SK-N-MC (cell line): Measurements from ENCODE around the gene VPS26C.

ENCODE experiments used
- DNase-seq: peaks from one replicate; pipeline ENCODE4 v3.0.0-alpha.2; 2011; ENCODE audit warnings: low read depth, low spot score
- H3K27ac ChIP-seq: fragments of 200-600 bp; sonication (generic); 2 replicates; pipeline ENCODE4 v1.5.1; 2016; ENCODE audit warnings: mixed run types
- H3K36me3 ChIP-seq: fragments of 200-600 bp; sonication (generic); 2 replicates; pipeline ENCODE4 v1.6.1; 2017; ENCODE audit warnings: antibody characterized with exemption, low read length, mixed read lengths; ENCODE audit not compliant: insufficient read depth
- H3K4me3 ChIP-seq: fragments of 200-600 bp; sonication (generic); 2 replicates; pipeline ENCODE4 v1.5.1; 2016
- H3K9ac ChIP-seq: fragments of 200-600 bp; sonication (generic); 2 replicates; pipeline ENCODE4 v1.8.0; 2017; ENCODE audit warnings: mixed run types, mixed read lengths; ENCODE audit not compliant: insufficient read length
- H3K9me3 ChIP-seq: fragments of 200-600 bp; sonication (generic); 2 replicates; pipeline ENCODE4 v1.6.1; 2017; ENCODE audit warnings: low read depth, mild to moderate bottlenecking, antibody characterized with exemption, low read length, moderate library complexity, mixed read lengths
- EZH2 ChIP-seq: fragments of 200-600 bp; sonication (generic); IDR thresholded peaks from one replicate; pipeline ENCODE4 v1.6.1; 2017; ENCODE audit warnings: antibody characterized with exemption
- FOXP2 ChIP-seq: optimal IDR thresholded peaks from 2 replicates; pipeline ENCODE3; 2011; ENCODE audit warnings: mild to moderate bottlenecking, moderate library complexity; ENCODE audit not compliant: insufficient read depth; ENCODE audit errors: extremely low read length, control extremely low read depth
- POLR2AphosphoS5 ChIP-seq: IDR thresholded peaks from 2 replicates; pipeline ENCODE4 v1.6.1; 2012; ENCODE audit warnings: mild to moderate bottlenecking, low read depth, low read length, borderline replicate concordance

The VPS26C gene

GRCh38 chr21:37253991-37254390 is 13.1 kb downstream of the VPS26C start:
- no peaks in the 10 kb centered on the region for H3K36me3 ChIP-seq
- no peak overlapping the region for H3K4me3 ChIP-seq
- DNase-seq, result no peak
- TF ChIP-seq EZH2 (no peak), POLR2AphosphoS5 (no peak), FOXP2 (no peak)
- no peaks in the 10 kb centered on the region for H3K9me3 ChIP-seq
- H3K27ac ChIP-seq, result no peak overlapping the region
- no peak overlapping the region for H3K9ac ChIP-seq

GRCh38 chr21:37251294-37251634 is 15.9 kb downstream of the VPS26C start:
- Histone ChIP-seq H3K36me3 (no peaks in the 10 kb centered on the region), H3K9ac (no peak overlapping the region), H3K27ac (no peak overlapping the region), H3K9me3 (no peaks in the 10 kb centered on the region), H3K4me3 (no peak overlapping the region)
- DNase-seq, result no peak
- TF ChIP-seq FOXP2 (no peak), POLR2AphosphoS5 (no peak), EZH2 (no peak)

GRCh38 chr21:37249112-37249904 is 17.8 kb downstream of the VPS26C start:
- no peaks in the 10 kb centered on the region for H3K9me3 ChIP-seq
- H3K27ac ChIP-seq, result no peak overlapping the region
- H3K9ac ChIP-seq, result no peak overlapping the region
- TF ChIP-seq POLR2AphosphoS5 (no peak), FOXP2 (no peak), EZH2 (no peak)
- DNase-seq, result no peak
- no peaks in the 10 kb centered on the region for H3K36me3 ChIP-seq
- no peak overlapping the region for H3K4me3 ChIP-seq

GRCh38 chr21:37248298-37248697 is 18.8 kb downstream of the VPS26C start:
- Histone ChIP-seq H3K9ac (no peak overlapping the region), H3K4me3 (no peak overlapping the region), H3K27ac (no peak overlapping the region), H3K36me3 (no peaks in the 10 kb centered on the region), H3K9me3 (no peaks in the 10 kb centered on the region)
- DNase-seq, result no peak
- TF ChIP-seq FOXP2, result no peak
- no peak for TF ChIP-seq POLR2AphosphoS5
- no peak for TF ChIP-seq EZH2

- no peak overlapping the region for H3K9ac ChIP-seq
- no peaks in the 10 kb centered on the region for H3K36me3 ChIP-seq
- no peaks in the 10 kb centered on the region for H3K9me3 ChIP-seq
- TF ChIP-seq POLR2AphosphoS5 (no peak), EZH2 (no peak), FOXP2 (no peak)
- H3K4me3 ChIP-seq, result no peak overlapping the region
- no peak overlapping the region for H3K27ac ChIP-seq
- DNase-seq, result no peak
Measured at GRCh38 chr21:37245151-37245550, 22.0 kb downstream of the VPS26C start.

- H3K9ac ChIP-seq, result no peak overlapping the region
- no peaks in the 10 kb centered on the region for H3K9me3 ChIP-seq
- TF ChIP-seq FOXP2 (no peak), POLR2AphosphoS5 (no peak), EZH2 (no peak)
- H3K27ac ChIP-seq, result no peak overlapping the region
- no peak overlapping the region for H3K4me3 ChIP-seq
- no peaks in the 10 kb centered on the region for H3K36me3 ChIP-seq
- no peak for DNase-seq
Measured at GRCh38 chr21:37244501-37245095, 22.5 kb downstream of the VPS26C start.

- DNase-seq, result no peak
- TF ChIP-seq FOXP2 (no peak), EZH2 (no peak), POLR2AphosphoS5 (no peak)
- H3K9me3 ChIP-seq, result no peaks in the 10 kb centered on the region
- H3K4me3 ChIP-seq, result no peak overlapping the region
- H3K9ac ChIP-seq, result no peak overlapping the region
- H3K27ac ChIP-seq, result no peak overlapping the region
- no peaks in the 10 kb centered on the region for H3K36me3 ChIP-seq
Measured at GRCh38 chr21:37243961-37244360, 23.2 kb downstream of the VPS26C start.

- H3K9me3 ChIP-seq, result no peaks in the 10 kb centered on the region
- no peak for DNase-seq
- H3K27ac ChIP-seq, result no peak overlapping the region
- H3K9ac ChIP-seq, result no peak overlapping the region
- no peak overlapping the region for H3K4me3 ChIP-seq
- no peaks in the 10 kb centered on the region for H3K36me3 ChIP-seq
- no peak for TF ChIP-seq POLR2AphosphoS5
Measured at GRCh38 chr21:37241426-37241825, 25.7 kb downstream of the VPS26C start.
